GM18505 (cell line): ENCODE results near the gene PGK2.
"Not testable (repeated sequence)": the region's sequence is repeated elsewhere in the genome, so short reads cannot be mapped to it uniquely, and the experiment has no call there.

Experiments
- ATAC-seq: cut with Tn5 transposase; IDR thresholded peaks from one replicate; pipeline ENCODE4 v1.9.1; 2021; ENCODE audit not compliant: unreplicated experiment
- POLR2A ChIP-seq: IDR thresholded peaks from 4 replicates; pipeline ENCODE4 v1.6.1; 2011; ENCODE audit warnings: borderline replicate concordance; ENCODE audit not compliant: insufficient read depth, insufficient read length; ENCODE audit errors: extremely low read depth

Gene PGK2

GRCh38 chr6:49787176-49787575 is at the start of gene PGK2:
PGK2 (minus strand) TSS chr6:49787285; CDS start chr6:49787187, 98 bp downstream.
- no peak for TF ChIP-seq POLR2A
- no peak for ATAC-seq

- no peak for ATAC-seq
- TF ChIP-seq POLR2A, result no peak
Observed at GRCh38 chr6:49835140-49835539, 48.1 kb upstream of the PGK2 start.

- no peak for TF ChIP-seq POLR2A
- no peak for ATAC-seq
Observed at GRCh38 chr6:49833386-49833785, 46.3 kb upstream of the PGK2 start.

- TF ChIP-seq POLR2A, result no peak
- ATAC-seq, result peak; percentile 97
Observed at GRCh38 chr6:49826743-49827406, 39.8 kb upstream of the PGK2 start.

GRCh38 chr6:49815166-49815565 is 28.1 kb upstream of the PGK2 start:
- no peak for ATAC-seq
- TF ChIP-seq POLR2A, result no peak

GRCh38 chr6:49813248-49813647 is 26.2 kb upstream of the PGK2 start:
- ATAC-seq, result no peak

GRCh38 chr6:49806145-49806544 is 19.1 kb upstream of the PGK2 start:
- no peak for ATAC-seq
- TF ChIP-seq POLR2A, result no peak

More at GRCh38 chr6:49813248-49813647, 26.2 kb upstream of the PGK2 start:
- no peak for TF ChIP-seq POLR2A

GRCh38 chr6:49805246-49805645 is 18.2 kb upstream of the PGK2 start:
- no peak for ATAC-seq
- no peak for TF ChIP-seq POLR2A

- no peak for TF ChIP-seq POLR2A
- ATAC-seq, result no peak
Observed at GRCh38 chr6:49801525-49801924, 14.4 kb upstream of the PGK2 start.

- ATAC-seq, result no peak
- TF ChIP-seq POLR2A, result no peak
Observed at GRCh38 chr6:49799090-49799489, 12.0 kb upstream of the PGK2 start.

GRCh38 chr6:49796842-49797455 is 9.9 kb upstream of the PGK2 start:
- not testable (repeated sequence) for ATAC-seq

GRCh38 chr6:49790341-49790740 is 3.3 kb upstream of the PGK2 start:
- no peak for ATAC-seq
- no peak for TF ChIP-seq POLR2A

GRCh38 chr6:49784272-49784671 is 2.8 kb downstream of the PGK2 start:
- no peak for TF ChIP-seq POLR2A
- no peak for ATAC-seq

- TF ChIP-seq POLR2A, result no peak
- ATAC-seq, result no peak
Observed at GRCh38 chr6:49782725-49783124, 4.4 kb downstream of the PGK2 start.
